K562 (cell line): ENCODE data around the gene ZNF816. TPM values are rescaled to one million over a fixed set of nuclear protein-coding genes. Genes with fewer than 3 reads are reported as not detected.
A peak's percentile ranks its signal among the peaks of the same experiment; 100 is the strongest.

Experiments used
- HDAC3 ChIP-seq: fragments of 450-650 bp; IDR thresholded peaks from 2 replicates; pipeline ENCODE4 v1.6.1; 2018; ENCODE audit warnings: borderline replicate concordance, mild to moderate bottlenecking, moderate library complexity; ENCODE audit not compliant: partially characterized antibody
- JUNB ChIP-seq: fragments of 450-650 bp; formaldehyde crosslinking; conservative IDR thresholded peaks from 2 replicates; pipeline ENCODE4 v1.4.0; 2020; ENCODE audit warnings: mild to moderate bottlenecking
- NFATC3 ChIP-seq: fragments of 450-650 bp; IDR thresholded peaks from 2 replicates; pipeline ENCODE4 v1.6.1; 2017; ENCODE audit warnings: mild to moderate bottlenecking
- NFIX ChIP-seq: fragments of 250-450 bp; sonication (Bioruptor Pico); IDR thresholded peaks from 2 replicates; pipeline ENCODE4 v1.4.0; 2020; ENCODE audit warnings: low read depth, mild to moderate bottlenecking, moderate library complexity
- SIN3A ChIP-seq, 2 experiments: fragments of 150-350 bp in 1 of 2; IDR thresholded peaks; 2 replicates each; pipeline ENCODE4 v1.6.1; 2011 to 2016; ENCODE audit warnings: borderline replicate concordance in 2 of 2, low read depth in 2 of 2, low read length in 2 of 2, mild to moderate bottlenecking in 2 of 2, moderate library complexity in 2 of 2; ENCODE audit not compliant: control insufficient read depth in 1 of 2
- SNIP1 ChIP-seq: fragments of 450-650 bp; IDR thresholded peaks from 2 replicates; pipeline ENCODE4 v1.7.1; 2017; ENCODE audit warnings: low read depth, mild to moderate bottlenecking
- TOE1 ChIP-seq, 2 experiments: fragments of 450-650 bp in 1 of 2; sonication (generic) in 1 of 2; formaldehyde crosslinking in 1 of 2; IDR thresholded peaks; 2 replicates each; pipeline versions ENCODE4 v1.7.1 to v1.8.0; 2016 to 2022; ENCODE audit warnings: borderline replicate concordance in 2 of 2, mild to moderate bottlenecking in 2 of 2, antibody characterized with exemption in 1 of 2, inconsistent platforms in 1 of 2, low read depth in 1 of 2, missing genetic modification reagents in 1 of 2, moderate library complexity in 1 of 2
- XRCC4 ChIP-seq: IDR thresholded peaks from one replicate; pipeline ENCODE4 v1.6.1; 2011; ENCODE audit not compliant: insufficient read depth, insufficient read length; ENCODE audit errors: extremely low read depth
- ZNF174 ChIP-seq: fragments of 250-450 bp; sonication (Bioruptor Pico); IDR thresholded peaks from 2 replicates; pipeline ENCODE4 v1.4.0; 2020; ENCODE audit warnings: mild to moderate bottlenecking
- ZNF212 ChIP-seq: fragments of 450-650 bp; formaldehyde crosslinking; IDR thresholded peaks from 2 replicates; pipeline ENCODE4 v1.4.0; 2020; ENCODE audit warnings: mild to moderate bottlenecking
- polyA plus RNA-seq, 8 experiments: library from polyadenylated mRNA; depleted of rRNA in 4 of 8; stranded (reverse) in 5 of 8; unstranded in 3 of 8; fragments of >200 nt; fragmentation: Nextera tagmentation in 2 of 8; fragmentation: Illumina TruSeq in 1 of 8; extraction: Ambion mirVana in 2 of 8; extraction: Trizol in 1 of 8; gene quantifications; 2 replicates each; pipeline versions ENCODE4 v1.2.1 to v1.2.3, GENCODE V29; 2011 to 2014; ENCODE audit warnings: inconsistent platforms in 1 of 8, missing spikeins in 1 of 8
- total RNA-seq, 7 experiments: library from RNA; depleted of rRNA in 6 of 7; stranded (reverse); fragments of >200 nt in 6 of 7; fragmentation: Illumina TruSeq in 2 of 7; extraction: Trizol in 2 of 7; gene quantifications; 2 replicates each; pipeline versions ENCODE4 v1.2.1 to v1.2.3, GENCODE V29; 2011 to 2021; ENCODE audit warnings: low replicate concordance in 1 of 7
- TF ChIP-seq, protein P1 (sequence below): fragments of 250-450 bp; sonication (Bioruptor Pico); IDR thresholded peaks from 2 replicates; pipeline ENCODE4 v1.5.0; 2020; ENCODE audit warnings: mild to moderate bottlenecking, borderline replicate concordance
- TF ChIP-seq, protein P2 (sequence below): fragments of 150-350 bp; IDR thresholded peaks from 2 replicates; pipeline ENCODE4 v1.6.1; 2014; ENCODE audit warnings: low read depth, mild to moderate bottlenecking, low read length, borderline replicate concordance
- TF ChIP-seq, protein P3 (sequence below), 3 experiments: fragments of 200-800 bp in 1 of 3; sonication (Bioruptor generic) in 1 of 3; sonication (generic) in 1 of 3; formaldehyde crosslinking in 1 of 3; IDR thresholded peaks; 2 replicates each; pipeline versions ENCODE4 v1.6.1 to v1.8.0; 2016 to 2022; ENCODE audit warnings: mild to moderate bottlenecking in 2 of 3, missing compliant biosample characterization in 2 of 3, missing genetic modification characterization in 2 of 3, missing genetic modification reagents in 1 of 3
- TF ChIP-seq, protein P4 (sequence below): fragments of 250-450 bp; sonication (Bioruptor Pico); IDR thresholded peaks from 2 replicates; pipeline ENCODE4 v1.8.0; 2022; ENCODE audit warnings: moderate library complexity, mild to moderate bottlenecking, inconsistent platforms
- TF ChIP-seq, protein P5 (sequence below): sonication (generic); formaldehyde crosslinking; IDR thresholded peaks from 2 replicates; pipeline ENCODE4 v1.5.0; 2020; ENCODE audit warnings: missing genetic modification reagents
- TF ChIP-seq, protein P6 (sequence below): sonication (generic); formaldehyde crosslinking; IDR thresholded peaks from 2 replicates; pipeline ENCODE4 v1.8.0; 2022; ENCODE audit warnings: mild to moderate bottlenecking, low read depth, missing genetic modification reagents

Gene ZNF816
- total and polyA plus RNA-seq, 9 of the 15 experiments (the other 6 are each of a cell fraction or from before 2014, with no cell fraction given), result 8.6 to 23.4 (median 13.0) TPM

DNA sequence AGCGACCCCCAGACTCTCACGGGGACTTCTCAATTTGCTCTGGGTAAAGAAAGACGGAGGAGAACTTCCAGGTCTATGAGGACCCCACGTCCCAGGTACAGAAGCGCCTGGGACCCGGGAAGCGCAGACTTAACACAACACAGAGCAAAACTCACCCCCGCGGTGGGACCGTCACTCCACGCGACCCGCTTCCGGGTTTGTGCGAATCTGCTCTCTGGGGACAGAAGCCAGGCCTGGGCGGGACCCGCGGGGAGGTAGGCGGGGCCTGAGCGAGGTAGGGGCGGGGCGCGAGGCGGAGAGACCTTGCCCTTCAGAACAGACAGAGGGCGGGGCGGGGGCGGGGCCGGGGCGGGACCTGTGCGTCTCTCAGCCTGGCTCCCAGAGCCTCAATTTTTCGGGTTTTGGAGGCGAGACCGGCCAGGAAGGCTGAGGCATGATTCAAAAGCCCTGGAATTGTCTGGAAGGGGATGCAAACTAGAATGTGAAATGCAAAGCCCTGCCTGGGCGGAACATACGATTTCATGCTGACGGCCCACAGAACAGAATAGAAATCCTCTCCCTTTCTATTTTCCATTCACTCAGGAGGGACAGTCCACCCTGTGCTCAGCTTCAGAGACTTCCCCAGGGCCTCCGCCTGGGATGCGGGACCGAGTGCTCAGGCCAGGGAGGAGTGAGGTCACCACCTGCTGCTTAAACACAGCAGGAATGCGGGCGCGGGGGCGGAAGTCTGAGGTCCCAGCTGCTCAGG lies 20.1 kb downstream of the ZNF816 start (continued):
- TF ChIP-seq, protein P1, sequence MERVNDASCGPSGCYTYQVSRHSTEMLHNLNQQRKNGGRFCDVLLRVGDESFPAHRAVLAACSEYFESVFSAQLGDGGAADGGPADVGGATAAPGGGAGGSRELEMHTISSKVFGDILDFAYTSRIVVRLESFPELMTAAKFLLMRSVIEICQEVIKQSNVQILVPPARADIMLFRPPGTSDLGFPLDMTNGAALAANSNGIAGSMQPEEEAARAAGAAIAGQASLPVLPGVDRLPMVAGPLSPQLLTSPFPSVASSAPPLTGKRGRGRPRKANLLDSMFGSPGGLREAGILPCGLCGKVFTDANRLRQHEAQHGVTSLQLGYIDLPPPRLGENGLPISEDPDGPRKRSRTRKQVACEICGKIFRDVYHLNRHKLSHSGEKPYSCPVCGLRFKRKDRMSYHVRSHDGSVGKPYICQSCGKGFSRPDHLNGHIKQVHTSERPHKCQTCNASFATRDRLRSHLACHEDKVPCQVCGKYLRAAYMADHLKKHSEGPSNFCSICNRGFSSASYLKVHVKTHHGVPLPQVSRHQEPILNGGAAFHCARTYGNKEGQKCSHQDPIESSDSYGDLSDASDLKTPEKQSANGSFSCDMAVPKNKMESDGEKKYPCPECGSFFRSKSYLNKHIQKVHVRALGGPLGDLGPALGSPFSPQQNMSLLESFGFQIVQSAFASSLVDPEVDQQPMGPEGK (CRISPR knock-in tag), result no peak
- TF ChIP-seq ZNF212 (no peak), ZNF174 (CRISPR knock-in tag) (no peak), NFATC3 (no peak), XRCC4 (no peak), SNIP1 (no peak), NFIX (CRISPR knock-in tag) (no peak), JUNB (CRISPR knock-in tag) (no peak), TOE1 (IDR thresholded peaks at IDR 0.05; ENCODE audit: borderline replicate concordance) (no peak), TOE1 (CRISPR knock-in tag; IDR thresholded peaks at IDR 0.05; ENCODE audit: borderline replicate concordance, low read depth) (no peak), HDAC3 (no peak), SIN3A (IDR thresholded peaks at IDR 0.05; ENCODE audit: borderline replicate concordance in 2 of 2, control insufficient read depth in 1 of 2, low read depth in 2 of 2, low read length in 2 of 2) (peak; percentile 44 to 76; a peak in 1 of 4 replicates)
- TF ChIP-seq, protein P2, sequence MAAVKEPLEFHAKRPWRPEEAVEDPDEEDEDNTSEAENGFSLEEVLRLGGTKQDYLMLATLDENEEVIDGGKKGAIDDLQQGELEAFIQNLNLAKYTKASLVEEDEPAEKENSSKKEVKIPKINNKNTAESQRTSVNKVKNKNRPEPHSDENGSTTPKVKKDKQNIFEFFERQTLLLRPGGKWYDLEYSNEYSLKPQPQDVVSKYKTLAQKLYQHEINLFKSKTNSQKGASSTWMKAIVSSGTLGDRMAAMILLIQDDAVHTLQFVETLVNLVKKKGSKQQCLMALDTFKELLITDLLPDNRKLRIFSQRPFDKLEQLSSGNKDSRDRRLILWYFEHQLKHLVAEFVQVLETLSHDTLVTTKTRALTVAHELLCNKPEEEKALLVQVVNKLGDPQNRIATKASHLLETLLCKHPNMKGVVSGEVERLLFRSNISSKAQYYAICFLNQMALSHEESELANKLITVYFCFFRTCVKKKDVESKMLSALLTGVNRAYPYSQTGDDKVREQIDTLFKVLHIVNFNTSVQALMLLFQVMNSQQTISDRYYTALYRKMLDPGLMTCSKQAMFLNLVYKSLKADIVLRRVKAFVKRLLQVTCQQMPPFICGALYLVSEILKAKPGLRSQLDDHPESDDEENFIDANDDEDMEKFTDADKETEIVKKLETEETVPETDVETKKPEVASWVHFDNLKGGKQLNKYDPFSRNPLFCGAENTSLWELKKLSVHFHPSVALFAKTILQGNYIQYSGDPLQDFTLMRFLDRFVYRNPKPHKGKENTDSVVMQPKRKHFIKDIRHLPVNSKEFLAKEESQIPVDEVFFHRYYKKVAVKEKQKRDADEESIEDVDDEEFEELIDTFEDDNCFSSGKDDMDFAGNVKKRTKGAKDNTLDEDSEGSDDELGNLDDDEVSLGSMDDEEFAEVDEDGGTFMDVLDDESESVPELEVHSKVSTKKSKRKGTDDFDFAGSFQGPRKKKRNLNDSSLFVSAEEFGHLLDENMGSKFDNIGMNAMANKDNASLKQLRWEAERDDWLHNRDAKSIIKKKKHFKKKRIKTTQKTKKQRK, result no peak
- TF ChIP-seq, protein P3, sequence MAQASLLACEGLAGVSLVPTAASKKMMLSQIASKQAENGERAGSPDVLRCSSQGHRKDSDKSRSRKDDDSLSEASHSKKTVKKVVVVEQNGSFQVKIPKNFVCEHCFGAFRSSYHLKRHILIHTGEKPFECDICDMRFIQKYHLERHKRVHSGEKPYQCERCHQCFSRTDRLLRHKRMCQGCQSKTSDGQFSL (CRISPR knock-in tag; IDR thresholded peaks at IDR 0.05), result no peak
- TF ChIP-seq, protein P3 (tag; IDR thresholded peaks at IDR 0.05), result no peak
- TF ChIP-seq, protein P4, sequence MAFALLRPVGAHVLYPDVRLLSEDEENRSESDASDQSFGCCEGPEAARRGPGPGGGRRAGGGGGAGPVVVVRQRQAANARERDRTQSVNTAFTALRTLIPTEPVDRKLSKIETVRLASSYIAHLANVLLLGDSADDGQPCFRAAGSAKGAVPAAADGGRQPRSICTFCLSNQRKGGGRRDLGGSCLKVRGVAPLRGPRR, result no peak
- TF ChIP-seq, protein P5, sequence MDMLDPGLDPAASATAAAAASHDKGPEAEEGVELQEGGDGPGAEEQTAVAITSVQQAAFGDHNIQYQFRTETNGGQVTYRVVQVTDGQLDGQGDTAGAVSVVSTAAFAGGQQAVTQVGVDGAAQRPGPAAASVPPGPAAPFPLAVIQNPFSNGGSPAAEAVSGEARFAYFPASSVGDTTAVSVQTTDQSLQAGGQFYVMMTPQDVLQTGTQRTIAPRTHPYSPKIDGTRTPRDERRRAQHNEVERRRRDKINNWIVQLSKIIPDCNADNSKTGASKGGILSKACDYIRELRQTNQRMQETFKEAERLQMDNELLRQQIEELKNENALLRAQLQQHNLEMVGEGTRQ (CRISPR knock-in tag), result no peak
- TF ChIP-seq, protein P6, sequence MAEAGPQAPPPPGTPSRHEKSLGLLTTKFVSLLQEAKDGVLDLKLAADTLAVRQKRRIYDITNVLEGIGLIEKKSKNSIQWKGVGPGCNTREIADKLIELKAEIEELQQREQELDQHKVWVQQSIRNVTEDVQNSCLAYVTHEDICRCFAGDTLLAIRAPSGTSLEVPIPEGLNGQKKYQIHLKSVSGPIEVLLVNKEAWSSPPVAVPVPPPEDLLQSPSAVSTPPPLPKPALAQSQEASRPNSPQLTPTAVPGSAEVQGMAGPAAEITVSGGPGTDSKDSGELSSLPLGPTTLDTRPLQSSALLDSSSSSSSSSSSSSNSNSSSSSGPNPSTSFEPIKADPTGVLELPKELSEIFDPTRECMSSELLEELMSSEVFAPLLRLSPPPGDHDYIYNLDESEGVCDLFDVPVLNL (CRISPR knock-in tag), result no peak
